SU-DHL-6 (cell line): ENCODE data around the gene OTULIN.

Source experiments
- H2AFZ ChIP-seq: fragments of 200-600 bp; sonication (generic); 2 replicates; pipeline ENCODE4 v1.6.1; 2014; ENCODE audit warnings: low read depth, mild to moderate bottlenecking, moderate library complexity, mixed read lengths, antibody characterized with exemption, low read length; ENCODE audit not compliant: severe bottlenecking
- H3F3A ChIP-seq: fragments of 200-600 bp; shearing (Covaris generic); 2 replicates; pipeline ENCODE4 v1.6.0; 2016; ENCODE audit warnings: antibody characterized with exemption, mild to moderate bottlenecking; ENCODE audit not compliant: insufficient read depth
- H3K27ac ChIP-seq: fragments of 200-600 bp; sonication (generic); 2 replicates; pipeline ENCODE4 v1.5.1; 2016; ENCODE audit warnings: low read depth, mild to moderate bottlenecking, low read length, moderate library complexity, mixed read lengths
- H3K27me3 ChIP-seq: fragments of 200-600 bp; sonication (generic), shearing (Covaris generic); 2 replicates; pipeline ENCODE4 v1.6.0; 2014; ENCODE audit warnings: mild to moderate bottlenecking, low read length
- H3K36me3 ChIP-seq: fragments of 200-600 bp; sonication (generic); 2 replicates; pipeline ENCODE4 v1.6.1; 2014; ENCODE audit warnings: mild to moderate bottlenecking, low read length, mixed read lengths
- H3K4me2 ChIP-seq: fragments of 300-600, 200-600 bp; shearing (Covaris generic), sonication (generic); 2 replicates; pipeline ENCODE4 v1.6.0; 2014; ENCODE audit warnings: low read length, low read depth, mild to moderate bottlenecking; ENCODE audit not compliant: poor library complexity, severe bottlenecking
- H3K4me3 ChIP-seq: fragments of 200-600 bp; sonication (generic); 2 replicates; pipeline ENCODE4 v1.5.1; 2014; ENCODE audit warnings: antibody characterized with exemption, low read length, mild to moderate bottlenecking, mixed read lengths; ENCODE audit not compliant: insufficient read depth, poor library complexity, severe bottlenecking
- H3K79me2 ChIP-seq: fragments of 200-600 bp; sonication (generic); 2 replicates; pipeline ENCODE4 v1.6.1; 2014; ENCODE audit warnings: mild to moderate bottlenecking, low read length, moderate library complexity; ENCODE audit not compliant: insufficient read depth
- H3K9ac ChIP-seq: fragments of 200-600 bp; sonication (generic); 2 replicates; pipeline ENCODE4 v1.7.0; 2014; ENCODE audit warnings: mild to moderate bottlenecking, low read length
- H3K9me2 ChIP-seq: fragments of 200-600 bp; sonication (generic); replicated peaks from 2 replicates; pipeline ENCODE4 v1.6.1; 2014; ENCODE audit warnings: low read length; ENCODE audit not compliant: insufficient read depth
- H3K9me3 ChIP-seq: fragments of 200-600 bp; sonication (generic); 2 replicates; pipeline ENCODE4 v1.6.1; 2014; ENCODE audit warnings: low read length, mixed read lengths; ENCODE audit not compliant: insufficient read depth
- H4K20me1 ChIP-seq: fragments of 200-600 bp; sonication (generic); 2 replicates; pipeline ENCODE4 v1.6.1; 2014; ENCODE audit warnings: low read depth, mild to moderate bottlenecking, antibody characterized with exemption, low read length, moderate library complexity, mixed read lengths
- EZH2phosphoT487 ChIP-seq: fragments of 200-600 bp; sonication (generic), shearing (Covaris generic); conservative IDR thresholded peaks from 2 replicates; pipeline ENCODE4 v1.6.1; 2018; ENCODE audit warnings: mild to moderate bottlenecking, antibody characterized with exemption, low read length, moderate library complexity, mixed read lengths
- TF ChIP-seq, protein P1 (sequence below): fragments of 200-600 bp; sonication (generic); IDR thresholded peaks from one replicate; pipeline ENCODE4 v1.5.1; 2017; ENCODE audit warnings: antibody characterized with exemption, mild to moderate bottlenecking, low read length, moderate library complexity; ENCODE audit not compliant: insufficient read depth, poor library complexity, severe bottlenecking

OTULIN gene

DNA sequence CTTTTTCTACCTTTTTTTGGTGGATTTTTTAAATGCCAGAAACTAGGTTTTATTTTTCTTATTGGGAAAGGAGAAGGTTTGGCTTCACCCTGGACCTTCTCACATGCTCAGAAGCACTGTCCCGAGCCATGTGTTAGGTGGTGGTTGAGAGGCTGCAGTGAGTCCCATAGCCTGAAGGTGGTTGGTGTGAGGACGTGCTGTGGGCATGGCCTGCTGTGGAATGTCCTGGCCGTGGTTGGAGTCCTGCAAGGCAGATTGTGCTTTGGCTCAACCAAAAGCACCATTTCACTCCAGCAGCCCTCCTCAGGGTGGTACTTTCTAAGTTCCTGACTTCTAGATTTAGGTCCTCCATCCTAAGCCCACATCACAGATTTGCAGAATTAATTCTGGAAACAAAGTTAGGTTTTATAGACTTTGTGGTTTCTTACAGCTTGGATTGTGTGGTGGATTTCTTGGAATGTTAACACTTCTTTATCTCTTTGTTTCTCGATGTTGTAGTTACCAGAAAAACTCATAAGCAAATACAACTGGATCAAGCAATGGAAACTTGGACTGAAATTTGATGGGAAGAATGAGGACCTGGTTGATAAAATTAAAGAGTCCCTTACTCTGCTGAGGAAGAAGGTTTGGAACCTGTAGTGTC is 22.6 kb downstream of the OTULIN start:
- H4K20me1 ChIP-seq: no peaks in the 10 kb centered on the region
- H3K27me3 ChIP-seq: no peaks in the 10 kb centered on the region
- no peaks in the 10 kb centered on the region for H3K9me3 ChIP-seq
- peaks cover 17% of the 10 kb centered on the region; the same call in 1 of the 2 replicates for H3F3A ChIP-seq
- no peak overlapping the region for H3K27ac ChIP-seq
- peaks cover 17% of the 10 kb centered on the region for H3K79me2 ChIP-seq
- H2AFZ ChIP-seq: no peak overlapping the region
- H3K9ac ChIP-seq: no peak overlapping the region
- H3K36me3 ChIP-seq: peaks cover 64% of the 10 kb centered on the region
- TF ChIP-seq, protein P1, sequence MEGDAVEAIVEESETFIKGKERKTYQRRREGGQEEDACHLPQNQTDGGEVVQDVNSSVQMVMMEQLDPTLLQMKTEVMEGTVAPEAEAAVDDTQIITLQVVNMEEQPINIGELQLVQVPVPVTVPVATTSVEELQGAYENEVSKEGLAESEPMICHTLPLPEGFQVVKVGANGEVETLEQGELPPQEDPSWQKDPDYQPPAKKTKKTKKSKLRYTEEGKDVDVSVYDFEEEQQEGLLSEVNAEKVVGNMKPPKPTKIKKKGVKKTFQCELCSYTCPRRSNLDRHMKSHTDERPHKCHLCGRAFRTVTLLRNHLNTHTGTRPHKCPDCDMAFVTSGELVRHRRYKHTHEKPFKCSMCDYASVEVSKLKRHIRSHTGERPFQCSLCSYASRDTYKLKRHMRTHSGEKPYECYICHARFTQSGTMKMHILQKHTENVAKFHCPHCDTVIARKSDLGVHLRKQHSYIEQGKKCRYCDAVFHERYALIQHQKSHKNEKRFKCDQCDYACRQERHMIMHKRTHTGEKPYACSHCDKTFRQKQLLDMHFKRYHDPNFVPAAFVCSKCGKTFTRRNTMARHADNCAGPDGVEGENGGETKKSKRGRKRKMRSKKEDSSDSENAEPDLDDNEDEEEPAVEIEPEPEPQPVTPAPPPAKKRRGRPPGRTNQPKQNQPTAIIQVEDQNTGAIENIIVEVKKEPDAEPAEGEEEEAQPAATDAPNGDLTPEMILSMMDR: no peak
- no peak for TF ChIP-seq EZH2phosphoT487
- H3K4me3 ChIP-seq: no peak overlapping the region
- no peaks in the 10 kb centered on the region for H3K9me2 ChIP-seq
- no peak overlapping the region for H3K4me2 ChIP-seq

DNA sequence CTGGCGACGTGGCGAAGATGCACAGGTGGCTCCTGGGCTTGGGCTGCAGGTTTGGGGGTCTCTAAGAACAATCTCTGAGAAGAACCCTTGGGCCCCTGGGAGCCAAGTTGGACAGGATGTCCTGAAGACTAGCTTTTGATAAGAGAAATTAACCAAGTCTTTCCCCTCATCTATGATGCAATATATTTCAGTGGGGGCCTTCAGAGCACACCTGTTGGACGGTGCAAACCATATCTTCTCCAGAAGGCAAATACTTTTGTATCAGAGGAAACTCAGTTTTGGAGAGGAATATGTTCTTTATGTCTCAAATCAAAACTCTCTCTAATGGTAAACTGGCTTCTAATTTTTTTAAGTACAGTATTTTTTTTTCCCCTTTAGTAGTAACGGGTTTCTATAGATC is 28.6 kb downstream of the OTULIN start:
- H2AFZ ChIP-seq: no peak overlapping the region
- peaks cover 66% of the 10 kb centered on the region for H3K36me3 ChIP-seq

GRCh38 chr5:14695152-14695551 is 30.6 kb downstream of the OTULIN start:
- TF ChIP-seq, protein P1: no peak
- no peak for TF ChIP-seq EZH2phosphoT487
- H4K20me1 ChIP-seq: no peaks in the 10 kb centered on the region; the same call in 1 of the 2 replicates
- no peak overlapping the region for H2AFZ ChIP-seq
- H3K4me2 ChIP-seq: no peak overlapping the region
- no peaks in the 10 kb centered on the region for H3F3A ChIP-seq
- no peaks in the 10 kb centered on the region for H3K9me2 ChIP-seq
- no peaks in the 10 kb centered on the region for H3K9me3 ChIP-seq
- peaks cover 46% of the 10 kb centered on the region for H3K36me3 ChIP-seq
- H3K9ac ChIP-seq: no peak overlapping the region
- peaks cover 5% of the 10 kb centered on the region; the same call in 1 of the 2 replicates for H3K79me2 ChIP-seq
- H3K27ac ChIP-seq: no peak overlapping the region
- no peaks in the 10 kb centered on the region for H3K27me3 ChIP-seq
- no peak overlapping the region for H3K4me3 ChIP-seq

More for the DNA sequence above, 28.6 kb downstream of the OTULIN start:
- no peak overlapping the region for H3K4me2 ChIP-seq
- no peaks in the 10 kb centered on the region; the same call in 1 of the 2 replicates for H4K20me1 ChIP-seq
- no peaks in the 10 kb centered on the region for H3K9me3 ChIP-seq
- H3K79me2 ChIP-seq: peaks cover 5% of the 10 kb centered on the region; the same call in 1 of the 2 replicates
- H3K9ac ChIP-seq: no peak overlapping the region
- H3K9me2 ChIP-seq: no peaks in the 10 kb centered on the region
- no peak overlapping the region for H3K4me3 ChIP-seq
- no peaks in the 10 kb centered on the region for H3K27me3 ChIP-seq
- no peak overlapping the region for H3K27ac ChIP-seq
- TF ChIP-seq, protein P1: no peak
- TF ChIP-seq EZH2phosphoT487: no peak
- H3F3A ChIP-seq: no peaks in the 10 kb centered on the region
